HUDEP-2 (cell line): ENCODE measurements around the gene PRRX1.

Source experiments
- DNase-seq, 76 experiments: peaks; one replicate each; lab custom pipeline; 2025; ENCODE audit not compliant: unreplicated experiment in 76 of 76; lab: John Stamatoyannopoulos, UW

The PRRX1 gene

DNA sequence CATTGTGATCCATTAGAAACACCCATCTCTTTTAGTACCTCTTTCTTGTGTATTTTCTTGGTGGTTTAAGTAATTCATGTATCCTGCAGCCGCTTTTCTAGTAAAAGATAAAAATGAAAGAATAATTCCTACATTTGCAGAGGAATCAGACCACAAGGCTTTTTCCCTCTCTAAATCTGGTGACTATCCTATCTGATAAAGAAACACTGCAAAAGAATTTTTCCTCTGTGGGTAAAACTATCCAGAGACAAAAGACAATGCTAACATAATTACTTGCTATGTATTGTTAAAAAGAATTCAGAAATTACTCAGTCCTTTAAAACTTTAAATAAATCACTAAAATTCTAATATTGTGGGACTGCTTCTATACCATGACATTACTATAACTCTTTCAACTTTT lies 51.0 kb downstream of the PRRX1 start:
- no peak for DNase-seq

GRCh38 chr1:170716835-170717429 lies 53.0 kb downstream of the PRRX1 start:
- DNase-seq = no peak

GRCh38 chr1:170720661-170721060 lies 56.7 kb downstream of the PRRX1 start:
- no peak for DNase-seq

DNA sequence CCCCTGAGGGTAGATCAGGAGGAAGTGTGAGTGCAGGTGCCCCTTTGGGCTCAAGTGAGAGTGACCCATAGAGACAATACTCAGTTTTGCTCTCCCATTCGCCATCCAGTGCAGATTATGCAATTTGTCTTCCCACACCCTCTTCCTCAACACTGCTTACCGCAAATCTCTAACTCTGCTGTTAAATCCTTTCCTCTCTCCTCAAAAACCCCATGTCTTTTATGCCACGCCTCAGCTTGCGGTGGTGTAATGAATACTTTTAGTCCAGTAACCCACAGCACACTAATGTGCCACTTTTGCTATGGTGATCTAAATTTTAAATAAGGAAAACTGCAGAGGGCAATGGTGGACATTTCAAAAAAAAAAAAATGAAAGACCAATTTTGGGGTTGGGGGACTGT lies 57.7 kb downstream of the PRRX1 start:
- DNase-seq = no peak

GRCh38 chr1:170723518-170723917 lies 59.6 kb downstream of the PRRX1 start:
- no peak for DNase-seq

GRCh38 chr1:170725326-170725725 lies 61.4 kb downstream of the PRRX1 start:
- no peak for DNase-seq

DNA sequence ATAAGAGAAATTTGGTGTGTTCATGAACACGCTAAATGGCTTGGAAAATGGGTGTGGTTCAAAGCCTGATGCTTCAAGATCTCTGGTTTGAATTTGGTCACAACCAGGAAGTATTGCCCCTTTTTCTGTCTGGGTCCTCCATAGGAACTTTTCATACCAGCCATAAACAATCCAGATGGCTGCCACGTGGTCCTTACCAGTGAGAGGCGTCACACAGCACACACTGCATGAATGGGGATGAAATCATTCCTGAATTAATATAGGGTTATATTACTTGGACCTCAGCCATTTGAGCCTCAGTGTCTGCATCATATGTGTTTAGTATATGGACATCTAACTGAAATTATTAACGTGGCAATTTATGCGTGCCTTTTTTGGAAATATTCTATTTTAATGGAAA lies 64.0 kb downstream of the PRRX1 start:
- DNase-seq = no peak

GRCh38 chr1:170729225-170730002 lies 65.5 kb downstream of the PRRX1 start:
- DNase-seq = no peak

- DNase-seq = no peak
Observed at GRCh38 chr1:170730014-170730413, 66.1 kb downstream of the PRRX1 start.

GRCh38 chr1:170730438-170730837 lies 66.5 kb downstream of the PRRX1 start:
- no peak for DNase-seq

GRCh38 chr1:170731566-170732251 lies 67.8 kb downstream of the PRRX1 start:
- DNase-seq = no peak

GRCh38 chr1:170732252-170732588 lies 68.3 kb downstream of the PRRX1 start:
- no peak for DNase-seq

- no peak for DNase-seq
Observed at GRCh38 chr1:170734412-170735175, 70.7 kb downstream of the PRRX1 start.

DNA sequence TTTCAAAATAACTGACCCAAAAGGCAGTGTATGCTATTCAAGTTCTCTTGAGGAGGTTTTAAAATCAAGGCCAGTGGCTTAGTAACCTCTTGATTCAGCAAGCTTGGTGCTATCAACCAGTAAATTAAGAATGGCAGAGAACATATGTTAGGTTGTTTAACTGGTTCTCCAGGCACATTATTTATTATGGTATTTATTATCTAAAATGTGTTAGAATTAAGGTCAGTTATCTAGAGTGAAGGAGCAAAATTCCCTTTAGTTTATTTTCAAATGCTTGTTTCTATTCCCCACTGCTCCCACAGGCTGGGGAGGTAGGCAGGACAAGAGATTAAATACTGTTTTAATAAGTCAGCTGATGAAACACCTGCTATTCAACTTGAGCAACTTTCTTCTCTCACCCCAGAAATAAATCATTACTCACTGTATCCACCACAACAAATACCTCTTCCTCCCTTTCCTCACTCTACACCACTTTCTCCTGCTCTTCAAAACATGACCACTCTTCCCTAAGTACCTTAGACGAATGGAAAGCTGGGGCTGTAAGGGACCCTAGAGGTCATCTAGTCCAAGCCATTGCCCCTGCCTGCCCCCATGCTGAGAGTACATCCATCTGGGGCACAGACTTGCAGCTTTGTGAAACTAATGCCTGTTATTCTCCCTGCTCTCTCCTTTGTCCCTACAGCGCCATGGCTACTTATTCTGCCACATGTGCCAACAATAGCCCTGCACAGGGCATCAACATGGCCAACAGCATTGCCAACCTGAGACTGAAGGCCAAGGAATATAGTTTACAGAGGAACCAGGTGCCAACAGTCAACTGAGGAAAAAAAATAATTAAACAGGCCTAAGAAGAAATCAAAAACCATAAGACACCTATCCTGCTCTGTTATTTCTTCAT lies 71.7 kb downstream of the PRRX1 start:
- no peak for DNase-seq

DNA sequence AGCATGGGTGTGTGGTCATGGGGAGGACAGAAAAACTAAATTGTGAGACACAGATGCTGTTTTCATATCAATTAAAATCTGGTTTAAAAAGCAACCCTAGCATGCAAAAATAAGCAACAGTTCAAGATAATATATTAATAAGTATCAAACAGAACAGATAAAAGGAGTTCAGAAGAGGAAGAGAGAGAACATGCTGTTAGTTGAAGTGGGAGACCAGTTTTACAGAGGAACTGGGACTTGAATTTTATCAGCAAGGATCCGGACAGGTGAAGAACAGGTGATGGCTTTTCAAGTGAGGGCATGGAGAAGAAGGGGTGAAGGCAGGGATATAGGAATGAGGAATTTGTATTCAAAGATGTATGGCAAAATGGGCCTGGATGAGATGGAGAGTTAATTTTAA lies 75.9 kb downstream of the PRRX1 start:
- DNase-seq = no peak

GRCh38 chr1:170741678-170742077 lies 77.7 kb downstream of the PRRX1 start:
- no peak for DNase-seq

GRCh38 chr1:170742600-170742999 lies 78.7 kb downstream of the PRRX1 start:
- no peak for DNase-seq

GRCh38 chr1:170743083-170743482 lies 79.2 kb downstream of the PRRX1 start:
- DNase-seq = no peak

- no peak for DNase-seq
Observed at GRCh38 chr1:170749549-170749948, 85.6 kb downstream of the PRRX1 start.

- DNase-seq = no peak
Observed at GRCh38 chr1:170749959-170750358, 86.0 kb downstream of the PRRX1 start.
